ENCODE data around the gene EIF5A2.

EIF5A2 gene

GRCh38 chr3:170852324-170852723, 56.1 kb downstream of the EIF5A2 start:
- no peak for DNase-seq (ENCODE audit: low spot score)

DNA sequence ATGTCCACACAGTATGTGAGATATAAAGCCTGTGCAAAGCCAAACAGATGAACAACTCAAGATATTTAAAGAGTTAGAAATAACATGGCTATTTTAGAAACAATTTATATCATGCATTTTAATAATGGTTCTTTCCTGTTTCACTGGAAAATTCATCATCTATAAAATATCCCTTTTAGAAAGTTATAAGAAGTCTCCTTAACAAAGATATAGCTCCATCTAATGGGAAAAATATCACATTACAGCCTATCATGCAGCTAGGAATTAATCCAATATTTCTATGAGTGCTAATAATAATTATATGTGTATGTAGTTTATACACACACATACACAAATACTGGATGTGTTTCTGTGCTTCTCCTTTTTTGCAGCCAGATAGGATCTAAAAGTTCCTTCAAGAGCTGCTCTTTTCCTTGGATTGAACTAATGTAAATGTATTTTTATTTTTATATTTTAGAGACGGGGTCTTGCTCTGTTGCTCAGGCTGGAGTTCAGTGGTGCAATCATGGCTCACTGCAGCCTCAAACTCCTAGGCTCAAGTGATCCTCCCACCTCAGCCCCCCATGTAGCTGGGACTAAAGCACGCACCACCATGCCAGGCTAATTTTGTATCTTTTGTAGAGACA, 60.0 kb downstream of the EIF5A2 start:
- DNase-seq (ENCODE audit: low spot score), result no peak

- no peak for DNase-seq (ENCODE audit: low spot score)
These were observed 64.1 kb downstream of the EIF5A2 start for GRCh38 chr3:170844377-170844776.

GRCh38 chr3:170840291-170840859, 68.1 kb downstream of the EIF5A2 start:
- DNase-seq (ENCODE audit: low spot score), result no peak

DNA sequence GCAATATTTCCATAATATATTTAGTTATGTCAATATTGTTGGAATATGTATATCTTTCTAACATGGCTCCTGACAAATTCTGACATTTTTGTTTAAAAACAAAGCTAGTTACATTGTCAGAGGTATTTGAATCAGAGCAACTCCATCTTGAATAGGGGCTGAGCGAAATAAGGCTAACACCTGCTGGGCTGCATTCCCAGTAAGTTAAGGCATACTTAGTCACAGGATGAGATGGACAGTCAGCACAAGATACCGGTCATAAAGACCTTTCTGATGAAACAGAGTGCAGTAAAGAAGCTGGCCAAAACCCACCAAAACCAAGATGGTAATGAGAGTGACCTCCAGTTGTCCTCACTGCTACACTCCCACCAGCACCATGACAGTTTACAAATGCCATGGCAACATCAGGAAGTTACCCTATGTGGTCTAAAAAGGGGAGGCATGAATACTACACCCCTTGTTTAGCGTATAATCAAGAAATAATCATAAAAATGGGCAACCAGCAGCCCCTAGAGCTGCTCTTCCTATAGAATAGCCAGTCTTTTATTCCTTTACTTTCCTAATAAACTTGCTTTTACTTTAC, 68.8 kb downstream of the EIF5A2 start:
- DNase-seq (ENCODE audit: low spot score), result no peak
